Thoracic aorta (tissue), 2 donors: ENCODE results near the gene TMC2. TPM values are rescaled to one million over a fixed set of nuclear protein-coding genes. Genes with fewer than 3 reads are reported as not detected.

ENCODE experiments used
- ATAC-seq: fragments of 150-250 bp; one replicate; pipeline ENCODE4 v1.8.0; 2017; ENCODE audit warnings: low read depth; ENCODE audit not compliant: insufficient number of reproducible peaks, low FRiP score
- DNase-seq: peaks from one replicate; pipeline ENCODE4 v3.0.0-alpha.2; 2020; ENCODE audit warnings: low spot score
- H3K27ac ChIP-seq, 2 donors: fragments of 200-600 bp; sonication (generic); 1 replicate in 1 of 2; 2 replicates in 1 of 2; pipeline ENCODE4 v1.5.1; 2016; ENCODE audit warnings: mild to moderate bottlenecking in 2 of 2, moderate library complexity in 2 of 2
- H3K27me3 ChIP-seq: fragments of 200-600 bp; sonication (generic); replicated peaks from 2 replicates; pipeline ENCODE4 v1.6.0; 2016; ENCODE audit warnings: mild to moderate bottlenecking; ENCODE audit not compliant: insufficient read depth
- H3K36me3 ChIP-seq: fragments of 200-600 bp; sonication (generic); one replicate; pipeline ENCODE4 v1.5.1; 2016
- H3K4me1 ChIP-seq, 2 donors: fragments of 200-600 bp; sonication (generic); 1 replicate in 1 of 2; 2 replicates in 1 of 2; pipeline versions ENCODE4 v1.5.1 to v1.6.0; 2016; ENCODE audit warnings: low read depth in 2 of 2, mild to moderate bottlenecking in 1 of 2; ENCODE audit not compliant: control insufficient read depth in 1 of 2
- H3K4me3 ChIP-seq: fragments of 200-600 bp; sonication (generic); 2 replicates; pipeline ENCODE4 v1.5.1; 2016; ENCODE audit warnings: mild to moderate bottlenecking
- H3K9me3 ChIP-seq: fragments of 200-600 bp; sonication (generic); 2 replicates; pipeline ENCODE4 v1.5.1; 2016
- CTCF ChIP-seq: fragments of 200-600 bp; sonication (generic); IDR thresholded peaks from one replicate; pipeline ENCODE4 v1.5.1; 2019; ENCODE audit warnings: antibody characterized with exemption
- total RNA-seq, 2 donors: library from RNA; depleted of rRNA; stranded (reverse); fragments of >200 nt; gene quantifications; one replicate each; pipeline versions ENCODE4 v1.1.0 to v1.2.3, GENCODE V29; 2016

The TMC2 gene
- total RNA-seq, 2 donors from 2014 or later: not detected

GRCh38 chr20:2658414-2659354 lies 122.3 kb downstream of the TMC2 start:
- ATAC-seq (no peak), DNase-seq (no peak)
- Histone ChIP-seq H3K36me3 (peaks cover 57% of the 10 kb centered on the region), H3K4me3 (no peak overlapping the region), H3K27ac (no peak overlapping the region), H3K27me3 (no peaks in the 10 kb centered on the region), H3K9me3 (no peaks in the 10 kb centered on the region), H3K4me1 (peaks cover 8 to 22% of the 10 kb centered on the region in 2 donors)
- no peak for TF ChIP-seq CTCF

GRCh38 chr20:2659547-2659946 lies 123.2 kb downstream of the TMC2 start:
- TF ChIP-seq CTCF: no peak
- ATAC-seq (no peak), DNase-seq (no peak)
- Histone ChIP-seq H3K4me1 (peaks cover 6 to 15% of the 10 kb centered on the region in 2 donors), H3K9me3 (no peaks in the 10 kb centered on the region), H3K27me3 (no peaks in the 10 kb centered on the region), H3K4me3 (no peak overlapping the region), H3K27ac (no peak overlapping the region), H3K36me3 (peaks cover 53% of the 10 kb centered on the region)

GRCh38 chr20:2663364-2663886 lies 127.1 kb downstream of the TMC2 start:
- Histone ChIP-seq H3K4me3 (peak overlapping the region; percentile 83), H3K27me3 (no peaks in the 10 kb centered on the region), H3K36me3 (peaks cover 21% of the 10 kb centered on the region), H3K4me1 (peaks cover 6 to 14% of the 10 kb centered on the region in 2 donors), H3K27ac (peak overlapping the region; percentile 90 to 93), H3K9me3 (no peaks in the 10 kb centered on the region)
- no peak for DNase-seq
- no peak for ATAC-seq
- no peak for TF ChIP-seq CTCF

DNA sequence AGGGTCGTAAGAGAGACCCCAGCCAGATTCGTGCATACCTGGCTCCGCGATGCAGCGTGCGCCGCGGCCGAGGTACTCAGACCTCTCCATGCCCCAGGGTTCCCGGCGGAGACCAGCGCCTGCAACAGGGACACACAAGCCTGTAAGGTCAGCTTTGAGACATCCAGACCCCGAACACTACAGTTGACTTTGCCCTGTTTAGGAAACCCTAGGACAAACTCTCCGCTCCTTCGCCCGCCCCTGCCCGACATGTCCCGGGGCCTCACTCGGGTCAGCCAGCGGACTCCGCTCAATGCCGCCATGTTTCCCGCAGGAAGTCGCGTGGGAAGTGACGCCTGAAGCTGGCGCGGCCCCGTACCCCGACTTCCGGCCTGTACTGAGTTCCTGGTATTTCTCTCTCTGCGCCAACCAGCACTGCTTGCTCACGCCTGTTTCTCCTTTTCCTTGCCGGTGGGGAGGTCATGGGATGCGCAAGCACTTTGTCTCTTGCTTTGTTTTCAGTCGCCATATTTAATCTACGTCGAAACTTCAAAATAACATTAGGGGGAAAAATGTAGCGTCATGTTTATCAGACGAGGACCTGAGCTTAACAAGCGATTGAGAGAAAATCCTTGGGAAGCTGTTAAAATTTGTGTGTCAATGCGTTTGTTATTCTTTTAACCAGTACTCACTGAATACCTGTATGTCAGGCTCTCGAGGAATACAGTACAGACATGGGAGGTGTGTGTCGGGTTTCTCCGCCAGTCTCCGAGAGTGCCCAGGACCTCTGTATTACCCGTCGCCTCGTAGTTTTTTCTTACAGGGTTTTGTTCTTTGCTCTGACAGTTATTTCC lies 127.7 kb downstream of the TMC2 start, which contains the start of gene IDH3B:
Gene IDH3B (minus strand): TSS at position 330 of the 833 bp plus-strand sequence. CDS start 28 bp downstream, at position 302.
- no peak for TF ChIP-seq CTCF

More for the DNA sequence above, 127.7 kb downstream of the TMC2 start, which contains the start of gene IDH3B:
- Histone ChIP-seq H3K4me1 (peaks cover 6 to 14% of the 10 kb centered on the region in 2 donors), H3K36me3 (peaks cover 14% of the 10 kb centered on the region), H3K9me3 (no peaks in the 10 kb centered on the region), H3K27me3 (no peaks in the 10 kb centered on the region), H3K27ac (peak within 1 kb of the TSS; percentile 90 to 93), H3K4me3 (peak within 1 kb of the TSS; percentile 83)
- ATAC-seq: peak; percentile 82
- peak; percentile 72 for DNase-seq
